Measurements from ENCODE around the gene CYTH1. TPM values are rescaled to one million over a fixed set of nuclear protein-coding genes. Genes with fewer than 3 reads are reported as not detected.

Gene CYTH1
- polyA plus RNA-seq, 4 donors = 22.6 to 26.7 (median 25.4) TPM

GRCh38 chr17:78697122-78697521 lies 85.0 kb downstream of the CYTH1 start:
- no peak for DNase-seq (ENCODE audit: low read depth in 4 of 4, low spot score in 3 of 4)

- DNase-seq (ENCODE audit: low read depth in 4 of 4, low spot score in 3 of 4) = no peak
Measured at GRCh38 chr17:78696016-78696982, 85.8 kb downstream of the CYTH1 start.

GRCh38 chr17:78694805-78695531 lies 87.1 kb downstream of the CYTH1 start:
- DNase-seq (ENCODE audit: low read depth in 4 of 4, low spot score in 3 of 4) = no peak

GRCh38 chr17:78693346-78694083 lies 88.6 kb downstream of the CYTH1 start:
- DNase-seq (ENCODE audit: low read depth in 4 of 4, low spot score in 3 of 4) = no peak

- no peak for DNase-seq (ENCODE audit: low read depth in 4 of 4, low spot score in 3 of 4)
Measured at GRCh38 chr17:78692460-78693010, 89.5 kb downstream of the CYTH1 start.

GRCh38 chr17:78689029-78689428 lies 93.0 kb downstream of the CYTH1 start:
- DNase-seq (ENCODE audit: low read depth in 4 of 4, low spot score in 3 of 4) = no peak

GRCh38 chr17:78687944-78688343 lies 94.1 kb downstream of the CYTH1 start:
- DNase-seq (ENCODE audit: low read depth in 4 of 4, low spot score in 3 of 4) = no peak

- no peak for DNase-seq (ENCODE audit: low read depth in 4 of 4, low spot score in 3 of 4)
Measured at GRCh38 chr17:78687125-78687524, 94.9 kb downstream of the CYTH1 start.

- DNase-seq (ENCODE audit: low read depth in 4 of 4, low spot score in 3 of 4) = no peak
Measured at GRCh38 chr17:78684026-78684425, 98.0 kb downstream of the CYTH1 start.

GRCh38 chr17:78683408-78683961 lies 98.6 kb downstream of the CYTH1 start:
- no peak for DNase-seq (ENCODE audit: low read depth in 4 of 4, low spot score in 3 of 4)

- DNase-seq (ENCODE audit: low read depth in 4 of 4, low spot score in 3 of 4) = no peak
Measured at GRCh38 chr17:78682363-78682762, 99.7 kb downstream of the CYTH1 start.

- no peak for DNase-seq (ENCODE audit: low read depth in 4 of 4, low spot score in 3 of 4)
Measured at GRCh38 chr17:78680436-78680835, 101.6 kb downstream of the CYTH1 start.

GRCh38 chr17:78679495-78680395 lies 102.3 kb downstream of the CYTH1 start:
- DNase-seq (ENCODE audit: low read depth in 4 of 4, low spot score in 3 of 4) = no peak

GRCh38 chr17:78678711-78679110 lies 103.4 kb downstream of the CYTH1 start:
- DNase-seq (ENCODE audit: low read depth in 4 of 4, low spot score in 3 of 4) = no peak

GRCh38 chr17:78678222-78678557 lies 103.9 kb downstream of the CYTH1 start:
- DNase-seq (ENCODE audit: low read depth in 4 of 4, low spot score in 3 of 4) = no peak

- no peak for DNase-seq (ENCODE audit: low read depth in 4 of 4, low spot score in 3 of 4)
Measured at GRCh38 chr17:78677303-78678221, 104.5 kb downstream of the CYTH1 start.

- no peak for DNase-seq (ENCODE audit: low read depth in 4 of 4, low spot score in 3 of 4)
Measured at GRCh38 chr17:78676412-78677302, 105.4 kb downstream of the CYTH1 start.

Data from right renal pelvis (tissue), 4 donors.